Effector CD4-positive, alpha-beta T cell (primary cell): ENCODE results near the gene PDIA5.

Source experiments
- DNase-seq: peaks from one replicate; pipeline ENCODE4 v3.0.0-alpha.2; 2020

The PDIA5 gene

GRCh38 chr3:123188058-123188457 lies 121.2 kb downstream of the PDIA5 start:
- no peak for DNase-seq

- no peak for DNase-seq
Observed at GRCh38 chr3:123193448-123194101, 126.8 kb downstream of the PDIA5 start.

GRCh38 chr3:123194552-123194951 lies 127.7 kb downstream of the PDIA5 start:
- no peak for DNase-seq

GRCh38 chr3:123198372-123198771 lies 131.5 kb downstream of the PDIA5 start:
- no peak for DNase-seq

GRCh38 chr3:123201223-123201556 lies 134.4 kb downstream of the PDIA5 start:
- DNase-seq = no peak

- DNase-seq = peak; percentile 94
Observed at GRCh38 chr3:123201557-123202427, 135.0 kb downstream of the PDIA5 start, which contains the start of gene SEC22A. Gene SEC22A (plus strand): TSS chr3:123201943. CDS start chr3:123209218, 7,275 bp downstream.

GRCh38 chr3:123202451-123202850 lies 135.6 kb downstream of the PDIA5 start:
- no peak for DNase-seq
